ENCODE data around the gene SCYGR8. TPM values are rescaled to one million over a fixed set of nuclear protein-coding genes. Genes with fewer than 3 reads are reported as not detected.

Gene SCYGR8
- total and polyA plus RNA-seq, 10 of the 15 experiments (the other 5 are each of a cell fraction or from before 2014, with no cell fraction given) = not detected

GRCh38 chr2:227772197-227772661 lies 26.5 kb downstream of the SCYGR8 start:
- intact Hi-C loops (cut with micrococcal nuclease; ENCODE audit: unreplicated experiment) = no loop called here
- ChIA-PET SMC1A (ENCODE audit: uncharacterized antibody, unreplicated experiment) (interaction anchor here (1.2 to 7.9 kb wide), 3 partner anchors 11 to 114 kb away, joined by 4 to 133 read pairs (median 7); no protein-coding TSS in a partner anchor), CTCF (interaction anchor here (0.8 to 13.3 kb wide), 8 partner anchors 11 to 366 kb away, joined by 3 to 387 read pairs (median 3); no protein-coding TSS in a partner anchor), POLR2A (no interaction called here), RAD21 (ENCODE audit: unreplicated experiment) (interaction anchor here (1.1 to 3.7 kb wide), 4 partner anchors 11 to 114 kb away, joined by 3 to 23 read pairs (median 5); no protein-coding TSS in a partner anchor)
- Histone ChIP-seq H4K20me1 (ENCODE audit: control insufficient read depth, insufficient read depth) (no peaks in the 10 kb centered on the region), H3K9me3 (replicated peaks; ENCODE audit: control insufficient read depth, insufficient read depth, low read length) (no peaks in the 10 kb centered on the region), H2AFZ (ENCODE audit: control insufficient read depth, low read depth, low read length) (no peak overlapping the region), H3K9ac (ENCODE audit: control insufficient read depth, insufficient read depth, low read length) (no peak overlapping the region), H3K4me2 (ENCODE audit: control insufficient read depth, insufficient read depth) (no peak overlapping the region), H3K4me3 (no peak overlapping the region), H3K4me1 (ENCODE audit: control insufficient read depth, insufficient read depth, low read length) (no peaks in the 10 kb centered on the region), H3K36me3 (ENCODE audit: control insufficient read depth in 2 of 2, insufficient read depth in 2 of 2, low read length in 1 of 2) (no peaks in the 10 kb centered on the region), H3K27me3 (replicated peaks in 1 of 2; ENCODE audit: control insufficient read depth in 2 of 2, insufficient read depth in 2 of 2, low read length in 1 of 2) (no peaks in the 10 kb centered on the region), H3K27ac (ENCODE audit: control insufficient read depth, insufficient read depth) (no peak overlapping the region), H3K79me2 (ENCODE audit: control insufficient read depth, insufficient read depth, low read length) (no peaks in the 10 kb centered on the region)
- in situ Hi-C loops (cut with MboI) = no loop called here
- no peak for FAIRE-seq
- 37% methylated on average over 5 of the region's 5 CpGs for WGBS (ENCODE audit: insufficient coverage, insufficient replicate concordance, low lambda C conversion rate, missing lambda C conversion rate)
- BruUV-seq (replicated peaks) = no TSS peak
- TF ChIP-seq SIN3A (IDR thresholded peaks at IDR 0.05; ENCODE audit: low read depth, low read length) = no peak
- no peak for TF ChIP-seq TAF1 (IDR thresholded peaks at IDR 0.05; ENCODE audit: borderline replicate concordance, low read depth, low read length)
- no peak for TF ChIP-seq CBFB (IDR thresholded peaks at IDR 0.05; ENCODE audit: low read depth)
- no peak for TF ChIP-seq BHLHE40 (IDR thresholded peaks at IDR 0.05; ENCODE audit: borderline replicate concordance in 1 of 2, low read depth in 2 of 2, low read length in 1 of 2)
- TF ChIP-seq LARP7 (IDR thresholded peaks at IDR 0.05) = no peak
- no peak for TF ChIP-seq RCOR1 (conservative IDR thresholded peaks at IDR 0.05; ENCODE audit: low read depth, low read length)
- no peak for TF ChIP-seq ZNF274 (IDR thresholded peaks at IDR 0.05; ENCODE audit: insufficient read depth, insufficient read length)
- TF ChIP-seq EED (IDR thresholded peaks at IDR 0.05; ENCODE audit: low read depth) = no peak
- TF ChIP-seq ZNF622 (IDR thresholded peaks at IDR 0.05) = no peak
- no peak for TF ChIP-seq SREBF2 (IDR thresholded peaks at IDR 0.05; ENCODE audit: low read length)
- TF ChIP-seq NFXL1 (IDR thresholded peaks at IDR 0.05; ENCODE audit: borderline replicate concordance) = no peak
- TF ChIP-seq, protein P1, sequence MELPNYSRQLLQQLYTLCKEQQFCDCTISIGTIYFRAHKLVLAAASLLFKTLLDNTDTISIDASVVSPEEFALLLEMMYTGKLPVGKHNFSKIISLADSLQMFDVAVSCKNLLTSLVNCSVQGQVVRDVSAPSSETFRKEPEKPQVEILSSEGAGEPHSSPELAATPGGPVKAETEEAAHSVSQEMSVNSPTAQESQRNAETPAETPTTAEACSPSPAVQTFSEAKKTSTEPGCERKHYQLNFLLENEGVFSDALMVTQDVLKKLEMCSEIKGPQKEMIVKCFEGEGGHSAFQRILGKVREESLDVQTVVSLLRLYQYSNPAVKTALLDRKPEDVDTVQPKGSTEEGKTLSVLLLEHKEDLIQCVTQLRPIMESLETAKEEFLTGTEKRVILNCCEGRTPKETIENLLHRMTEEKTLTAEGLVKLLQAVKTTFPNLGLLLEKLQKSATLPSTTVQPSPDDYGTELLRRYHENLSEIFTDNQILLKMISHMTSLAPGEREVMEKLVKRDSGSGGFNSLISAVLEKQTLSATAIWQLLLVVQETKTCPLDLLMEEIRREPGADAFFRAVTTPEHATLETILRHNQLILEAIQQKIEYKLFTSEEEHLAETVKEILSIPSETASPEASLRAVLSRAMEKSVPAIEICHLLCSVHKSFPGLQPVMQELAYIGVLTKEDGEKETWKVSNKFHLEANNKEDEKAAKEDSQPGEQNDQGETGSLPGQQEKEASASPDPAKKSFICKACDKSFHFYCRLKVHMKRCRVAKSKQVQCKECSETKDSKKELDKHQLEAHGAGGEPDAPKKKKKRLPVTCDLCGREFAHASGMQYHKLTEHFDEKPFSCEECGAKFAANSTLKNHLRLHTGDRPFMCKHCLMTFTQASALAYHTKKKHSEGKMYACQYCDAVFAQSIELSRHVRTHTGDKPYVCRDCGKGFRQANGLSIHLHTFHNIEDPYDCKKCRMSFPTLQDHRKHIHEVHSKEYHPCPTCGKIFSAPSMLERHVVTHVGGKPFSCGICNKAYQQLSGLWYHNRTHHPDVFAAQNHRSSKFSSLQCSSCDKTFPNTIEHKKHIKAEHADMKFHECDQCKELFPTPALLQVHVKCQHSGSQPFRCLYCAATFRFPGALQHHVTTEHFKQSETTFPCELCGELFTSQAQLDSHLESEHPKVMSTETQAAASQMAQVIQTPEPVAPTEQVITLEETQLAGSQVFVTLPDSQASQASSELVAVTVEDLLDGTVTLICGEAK (IDR thresholded peaks at IDR 0.05; ENCODE audit: borderline replicate concordance) = no peak
- TF ChIP-seq RFX5 (IDR thresholded peaks at IDR 0.05; ENCODE audit: low read depth, low read length) = no peak
- no peak for TF ChIP-seq FOXK2 (IDR thresholded peaks at IDR 0.05)
- TF ChIP-seq ZNF207 (IDR thresholded peaks at IDR 0.05; ENCODE audit: borderline replicate concordance) = no peak
- no peak for TF ChIP-seq DPF2 (IDR thresholded peaks at IDR 0.05)
- no peak for TF ChIP-seq IKZF2 (IDR thresholded peaks at IDR 0.05)
- no peak for DNase-seq (ENCODE audit: low read depth, low spot score)
- no peak for ATAC-seq
